Stimulated activated CD8-positive, alpha-beta memory T cell treated with anti-CD3 and anti-CD28 coated beads, Interleukin-12 subunit alpha, Interleukin-12 subunit beta, amount 100 ng/mL, for 1 hour (primary cell): ENCODE measurements around the gene LRRC17.

Source experiments
- DNase-seq: peaks from one replicate; pipeline ENCODE4 v3.0.0-alpha.2; 2020; ENCODE audit warnings: low read depth

Gene LRRC17

DNA sequence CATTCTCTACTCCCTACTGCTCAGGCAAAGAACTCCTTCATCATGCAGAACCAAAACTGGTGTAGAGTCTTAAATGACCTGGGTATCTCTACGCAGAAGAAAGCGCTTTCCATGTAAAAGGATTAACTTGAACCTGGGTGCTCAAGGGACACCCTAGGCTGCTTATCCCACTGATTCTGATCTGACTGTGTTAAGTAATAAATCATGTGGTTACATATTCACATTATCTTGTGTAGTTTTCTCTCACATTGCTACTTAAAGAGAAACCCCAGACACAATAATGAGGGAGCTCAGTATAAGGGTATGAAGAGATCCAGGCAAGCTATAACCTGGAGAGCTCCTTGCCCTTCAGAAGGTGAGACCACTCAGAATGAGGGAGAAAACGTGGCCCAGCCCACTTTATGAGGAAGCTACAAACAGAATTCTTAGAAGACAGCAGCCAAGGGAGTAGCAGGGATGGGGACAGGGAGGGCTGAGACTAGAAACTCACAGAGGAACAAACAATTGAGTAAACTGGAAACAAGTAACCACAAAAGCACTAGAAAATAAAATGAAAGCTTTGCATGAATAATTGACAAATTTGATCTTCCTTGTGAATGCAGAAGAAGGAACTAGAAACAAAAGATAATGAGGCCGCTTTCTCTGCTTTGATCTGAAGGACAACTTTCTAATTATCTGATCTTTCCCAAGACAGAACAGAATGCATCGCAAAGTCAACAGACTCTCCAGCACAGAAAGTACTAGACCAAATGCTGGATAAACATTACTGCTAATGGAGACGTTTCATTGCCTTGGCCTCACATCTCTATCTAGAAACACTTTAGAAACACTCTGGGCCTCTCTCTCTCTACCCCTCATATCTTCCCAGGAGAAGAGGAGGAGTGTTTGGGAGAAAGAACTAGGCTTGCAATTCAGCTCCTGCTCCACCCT is 76.1 kb downstream of the LRRC17 start:
- DNase-seq = no peak

DNA sequence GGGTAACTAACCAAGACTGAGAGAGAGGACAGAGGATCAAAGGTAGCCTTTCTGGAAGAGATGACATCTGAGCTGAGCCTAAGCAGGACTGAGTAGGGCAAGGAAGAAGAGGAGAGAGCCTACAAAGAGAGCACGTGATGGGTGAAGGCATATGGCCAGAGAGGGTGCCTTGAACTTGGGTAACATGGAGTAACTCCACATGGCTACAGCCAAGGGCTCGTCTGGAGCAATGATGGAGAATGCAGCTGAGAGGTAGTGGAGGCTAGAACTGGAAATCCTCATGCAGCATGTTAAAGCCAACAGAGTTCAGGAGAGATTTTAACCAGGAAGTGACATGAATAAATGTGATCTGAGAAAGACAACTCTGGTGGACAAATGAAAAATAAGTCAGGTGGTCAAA is 77.8 kb downstream of the LRRC17 start:
- DNase-seq = no peak

DNA sequence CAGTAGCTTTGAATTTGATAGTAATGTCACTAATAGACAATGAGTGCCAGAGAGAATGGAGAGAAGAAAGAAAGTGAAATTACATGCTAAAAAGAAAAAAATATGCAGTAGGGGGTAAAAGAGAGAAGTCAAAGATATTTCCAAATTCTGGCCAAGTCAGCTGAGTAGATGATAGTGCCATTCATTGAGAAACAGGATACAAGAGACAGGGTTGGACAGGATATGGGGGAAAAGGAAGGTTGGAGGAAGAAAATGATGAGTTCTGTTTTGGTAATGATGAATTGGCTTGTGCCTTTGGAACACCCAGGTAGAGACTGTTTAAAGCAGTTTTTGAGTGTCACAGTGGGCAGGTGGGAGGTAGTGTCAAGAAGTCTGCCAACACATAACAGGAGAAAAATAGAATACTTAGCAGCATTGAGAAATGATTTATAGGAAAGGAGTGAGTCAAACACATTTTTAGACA is 78.3 kb downstream of the LRRC17 start:
- DNase-seq = no peak

DNA sequence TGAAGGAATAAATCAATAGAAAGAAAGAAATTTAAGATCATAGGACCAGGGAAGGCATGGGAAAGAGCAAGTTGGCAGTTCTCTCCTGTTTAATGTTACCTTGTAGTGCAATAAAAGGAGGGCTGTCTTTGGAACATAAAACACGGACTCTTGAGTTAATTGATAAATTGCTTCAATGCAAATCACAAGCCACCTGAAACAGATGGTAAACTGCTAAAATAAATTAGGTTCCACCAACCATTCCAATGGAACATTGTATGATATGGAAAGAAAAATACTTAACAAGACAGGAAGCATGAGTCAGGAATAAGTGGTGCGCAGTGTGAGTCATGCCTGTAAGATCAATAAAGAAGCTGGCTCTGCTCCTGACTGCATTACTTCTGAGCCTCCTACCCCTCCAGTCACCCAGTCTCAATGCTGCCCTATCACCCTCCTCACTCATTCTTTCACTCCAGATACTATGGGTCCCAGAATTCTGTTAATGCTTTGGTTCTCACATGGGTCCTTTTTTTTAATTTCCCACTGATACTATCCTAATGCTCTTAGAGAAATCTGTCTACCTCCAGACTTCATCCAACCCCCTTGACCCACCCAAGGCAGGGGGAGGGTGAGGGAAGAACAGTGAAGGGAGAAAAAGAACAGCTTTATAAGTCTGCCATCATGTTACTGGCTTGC is 78.9 kb downstream of the LRRC17 start:
- no peak for DNase-seq

DNA sequence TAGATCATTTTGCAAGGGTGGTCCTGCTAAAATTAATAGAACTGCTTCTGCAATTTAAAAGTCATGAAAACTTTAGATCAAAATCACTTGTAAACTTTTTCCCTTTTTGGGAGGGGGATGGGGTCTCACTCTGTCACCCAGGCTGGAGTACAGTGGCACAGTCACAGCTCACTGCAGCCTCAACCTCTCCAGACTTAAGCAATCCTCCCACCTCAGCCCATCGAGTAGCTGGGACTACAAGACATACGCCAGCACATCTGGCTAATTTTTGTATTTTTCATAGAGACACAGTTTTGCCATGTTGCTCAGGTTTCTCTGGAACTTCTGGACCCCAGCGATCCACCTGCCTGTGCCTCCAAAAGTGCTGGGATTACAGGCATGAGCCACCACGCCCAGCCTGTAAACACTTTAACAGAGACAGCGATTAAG is 79.7 kb downstream of the LRRC17 start:
- DNase-seq = no peak

DNA sequence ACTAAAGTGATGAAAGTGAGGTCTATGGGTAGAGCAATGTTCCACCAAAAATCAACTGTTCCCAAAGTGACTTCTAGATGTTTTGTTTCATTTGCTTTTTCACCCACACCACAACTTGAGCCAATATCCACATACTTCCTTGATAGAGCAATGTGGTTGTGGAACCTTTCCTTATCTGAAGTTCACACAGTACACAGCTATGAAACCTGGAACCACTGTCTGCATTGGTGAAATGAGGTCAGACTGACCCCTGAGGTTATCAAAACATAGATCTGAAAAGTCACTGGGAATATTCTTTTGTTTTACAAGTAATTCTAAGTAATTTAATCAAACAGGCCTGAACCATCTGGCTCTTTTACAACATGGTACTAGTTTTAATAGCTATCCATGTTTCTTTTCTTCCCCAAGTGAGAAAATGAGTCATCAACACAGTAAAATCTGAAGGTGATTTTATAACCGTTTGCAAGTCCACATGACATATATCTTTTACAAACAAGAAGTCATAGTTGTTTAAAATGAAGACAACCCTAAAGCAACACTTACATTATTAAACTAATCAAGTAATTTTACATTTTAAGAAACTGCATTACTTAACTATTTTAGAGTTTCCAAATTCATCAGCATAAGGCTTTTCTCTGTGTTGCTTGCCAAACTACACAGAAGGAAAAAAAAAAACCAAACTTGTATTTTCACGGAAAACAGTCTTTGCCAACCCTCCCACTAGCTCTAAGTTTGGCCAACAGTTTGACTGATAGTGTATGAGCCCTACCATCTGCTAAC is 80.3 kb downstream of the LRRC17 start:
- DNase-seq = no peak

DNA sequence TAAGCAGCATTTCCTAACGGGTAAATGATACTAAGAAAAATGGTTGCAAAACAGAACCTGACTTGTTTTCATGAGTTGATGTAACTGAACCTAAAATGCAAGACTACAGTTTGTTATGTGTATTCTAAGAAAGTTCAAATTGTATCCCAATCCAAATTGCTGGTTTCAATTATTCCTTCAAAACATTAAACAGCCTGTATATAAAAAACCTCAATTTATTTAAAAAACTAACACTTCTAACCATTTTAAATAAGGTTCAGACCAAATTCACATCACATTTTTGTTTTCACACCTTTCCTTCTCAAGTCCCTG is 80.9 kb downstream of the LRRC17 start:
- no peak for DNase-seq

DNA sequence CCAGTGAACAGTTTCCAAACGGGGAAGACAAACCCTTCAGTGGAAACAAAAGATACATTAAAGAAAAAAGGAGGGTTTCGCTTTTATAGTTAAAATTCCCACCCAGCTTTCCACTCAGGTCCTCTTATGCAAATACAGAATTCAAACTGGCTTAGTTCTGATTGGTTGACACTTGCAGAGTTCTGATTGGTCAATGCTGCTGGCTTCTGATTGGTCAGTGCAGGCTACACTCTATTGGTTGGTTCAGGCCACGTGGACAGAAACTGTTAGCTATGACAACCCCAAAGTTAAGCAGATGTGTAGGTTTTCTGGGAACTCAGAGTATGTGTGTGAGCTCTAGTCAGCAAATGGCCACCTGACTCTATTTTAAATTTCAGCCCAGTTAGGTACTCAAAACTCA is 81.8 kb downstream of the LRRC17 start:
- DNase-seq = no peak
